GM12878 (cell line): Measurements from ENCODE around the gene SPATA46. TPM values are rescaled to one million over a fixed set of nuclear protein-coding genes. Genes with fewer than 3 reads are reported as not detected.

Source experiments
- ATAC-seq: fragments of 200-7000 bp; cut with Tn5 transposase; 3 replicates; pipeline ENCODE4 v1.9.1; 2020; ENCODE audit warnings: mild to moderate bottlenecking, moderate library complexity
- Bru-seq: library from RNA; stranded (reverse); fragments of 400-500 nt; gene quantifications from one replicate; lab custom pipeline; 2021; lab: Mats Ljungman, UMichigan
- BruChase-seq, 2 experiments: library from RNA; stranded (reverse); fragments of 400-500 nt; gene quantifications; one replicate each; lab custom pipeline; 2021; lab: Mats Ljungman, UMichigan
- BruUV-seq: library from RNA; stranded (reverse); fragments of 400-500 nt; replicated peaks from 2 replicates; lab custom pipeline; 2021; lab: Mats Ljungman, UMichigan
- CTCF ChIA-PET: fragments of 300-600 bp; sonication (Branson Sonifier 250); formaldehyde crosslinking; extraction: SDS; loops from one replicate; lab custom pipeline; 2021; ENCODE audit warnings: inconsistent platforms; lab: Yijun Ruan, JAX
- POLR2A ChIA-PET: fragments of 350-600 bp; formaldehyde crosslinking; extraction: SDS; loops from one replicate; lab custom pipeline; 2021; ENCODE audit warnings: inconsistent platforms; lab: Charles Lee
- RAD21 ChIA-PET: fragments of 300-600 bp; sonication (Branson Sonifier 250); formaldehyde crosslinking; loops from one replicate; lab custom pipeline; 2023; ENCODE audit warnings: antibody characterized with exemption; ENCODE audit not compliant: unreplicated experiment; lab: Charles Lee
- SMC1A ChIA-PET: fragments of 300-600 bp; sonication (Branson Sonifier 250); formaldehyde crosslinking; loops from one replicate; lab custom pipeline; 2023; ENCODE audit not compliant: unreplicated experiment, uncharacterized antibody; lab: Charles Lee
- DNase-seq: peaks from one replicate; pipeline ENCODE4 v3.0.0-alpha.2; 2011; ENCODE audit warnings: low read depth, low spot score
- FAIRE-seq: peaks from 3 replicates; lab custom pipeline; 2011; peaks lifted over from hg19 to GRCh38; lab: Jason Lieb, UNC
- H2AFZ ChIP-seq: 2 replicates; pipeline ENCODE4 v1.6.0; 2011; ENCODE audit warnings: low read depth, low read length, control low read depth; ENCODE audit not compliant: control insufficient read depth
- H3K27ac ChIP-seq: 2 replicates; pipeline ENCODE4 v1.5.1; 2011; ENCODE audit warnings: control low read depth; ENCODE audit not compliant: control insufficient read depth, insufficient read depth
- H3K27me3 ChIP-seq, 2 experiments: replicated peaks in 1 of 2; 2 replicates each; pipeline versions ENCODE4 v1.6.0 to v1.6.1; 2011; ENCODE audit warnings: low read length in 1 of 2; ENCODE audit not compliant: control insufficient read depth in 2 of 2, insufficient read depth in 2 of 2
- H3K36me3 ChIP-seq, 2 experiments: 2 replicates each; pipeline ENCODE4 v1.5.1; 2011; ENCODE audit warnings: low read length in 1 of 2; ENCODE audit not compliant: control insufficient read depth in 2 of 2, insufficient read depth in 2 of 2
- H3K4me1 ChIP-seq: 2 replicates; pipeline ENCODE4 v1.6.1; 2011; ENCODE audit warnings: mild to moderate bottlenecking, low read length, moderate library complexity, mixed read lengths; ENCODE audit not compliant: control insufficient read depth, insufficient read depth
- H3K4me2 ChIP-seq: 2 replicates; pipeline ENCODE4 v1.6.0; 2011; ENCODE audit warnings: control low read depth; ENCODE audit not compliant: control insufficient read depth, insufficient read depth
- H3K4me3 ChIP-seq: fragments of 200-600 bp; sonication (generic); 2 replicates; pipeline ENCODE4 v1.5.1; 2016
- H3K79me2 ChIP-seq: 2 replicates; pipeline ENCODE4 v1.6.0; 2011; ENCODE audit warnings: low read length; ENCODE audit not compliant: control insufficient read depth, insufficient read depth
- H3K9ac ChIP-seq: 2 replicates; pipeline ENCODE4 v1.8.0; 2011; ENCODE audit warnings: low read length, control low read depth, mixed read lengths; ENCODE audit not compliant: control insufficient read depth, insufficient read depth
- H3K9me3 ChIP-seq: replicated peaks from 3 replicates; pipeline ENCODE4 v1.5.1; 2011; ENCODE audit warnings: mild to moderate bottlenecking, low read length; ENCODE audit not compliant: control insufficient read depth, insufficient read depth
- H4K20me1 ChIP-seq: 2 replicates; pipeline ENCODE4 v1.6.0; 2011; ENCODE audit not compliant: control insufficient read depth, insufficient read depth
- BCLAF1 ChIP-seq: fragments of 450-650 bp; IDR thresholded peaks from 2 replicates; pipeline ENCODE4 v1.6.1; 2017; ENCODE audit warnings: antibody characterized with exemption, mild to moderate bottlenecking, moderate library complexity
- KLF5 ChIP-seq: fragments of 450-650 bp; IDR thresholded peaks from 2 replicates; pipeline ENCODE4 v1.6.1; 2014; ENCODE audit warnings: mild to moderate bottlenecking; ENCODE audit not compliant: partially characterized antibody
- POU2F2 ChIP-seq: IDR thresholded peaks from 3 replicates; pipeline ENCODE4 v1.6.1; 2011; ENCODE audit warnings: low read depth, mild to moderate bottlenecking, low read length, borderline replicate concordance
- RBBP5 ChIP-seq: fragments of 200-600 bp; sonication (generic); conservative IDR thresholded peaks from 2 replicates; pipeline ENCODE4 v1.6.1; 2016
- SMARCA5 ChIP-seq: fragments of 450-650 bp; IDR thresholded peaks from 2 replicates; pipeline ENCODE4 v1.6.1; 2017; ENCODE audit warnings: mild to moderate bottlenecking
- TCF12 ChIP-seq: IDR thresholded peaks from 2 replicates; pipeline ENCODE4 v1.6.1; 2011; ENCODE audit warnings: low read depth, mild to moderate bottlenecking, low read length
- ZSCAN29 ChIP-seq: fragments of 450-650 bp; IDR thresholded peaks from 2 replicates; pipeline ENCODE4 v1.6.1; 2017; ENCODE audit warnings: mild to moderate bottlenecking, moderate library complexity
- WGBS: methylation state at CpG from one replicate; pipeline ENCODE4 v1.1.6; 2016; ENCODE audit warnings: low lambda C conversion rate; ENCODE audit not compliant: insufficient replicate concordance, insufficient coverage; ENCODE audit errors: missing lambda C conversion rate; 5-methylcytosine and 5-hydroxymethylcytosine counted together
- in situ Hi-C: fragments of 300-500 bp; cut with MboI; formaldehyde crosslinking; loops from 9 replicates; pipeline ENCODE4 v1.14.3; 2018; ENCODE audit warnings: mixed read lengths
- intact Hi-C: fragments of 100-400 bp; cut with micrococcal nuclease; formaldehyde crosslinking; loops from one replicate; pipeline ENCODE4 v1.14.2; 2022; ENCODE audit not compliant: unreplicated experiment
- long read RNA-seq, 2 experiments: library from polyadenylated mRNA; unstranded; transcript quantifications; one replicate each; pipeline ENCODE4 v2.0.0, GENCODE V29; 2019 to 2020
- polyA minus RNA-seq, 3 experiments: library from RNA; depleted of rRNA, polyadenylated mRNA; stranded (reverse); fragments of >200 nt; gene quantifications; 2 replicates each; pipeline ENCODE4 v1.2.3, GENCODE V29; 2011
- polyA plus RNA-seq, 11 experiments: library from polyadenylated mRNA; depleted of rRNA in 4 of 11; unstranded in 6 of 11; stranded (reverse) in 5 of 11; fragments of >200 nt; fragmentation: Nextera tagmentation in 4 of 11; fragmentation: Illumina TruSeq in 1 of 11; extraction: Ambion mirVana in 4 of 11; extraction: Trizol in 1 of 11; gene quantifications; 1 replicate in 1 of 11; 2 replicates in 10 of 11; pipeline versions ENCODE4 v1.2.1 to v1.2.3, GENCODE V29; 2011 to 2016; ENCODE audit warnings: inconsistent platforms in 2 of 11, missing spikeins in 2 of 11, low read depth in 1 of 11
- total RNA-seq, 4 experiments: library from RNA; depleted of rRNA in 3 of 4; stranded (reverse); fragments of >200 nt in 3 of 4; fragmentation: Illumina TruSeq in 1 of 4; extraction: Trizol in 1 of 4; gene quantifications; 2 replicates each; pipeline versions ENCODE4 v1.2.1 to v1.2.3, GENCODE V29; 2013 to 2021
- TF ChIP-seq, protein P1 (sequence below): IDR thresholded peaks from 2 replicates; pipeline ENCODE4 v1.6.1; 2012; ENCODE audit warnings: low read depth, low read length, improper control_type of control experiment

Gene SPATA46, protein sequence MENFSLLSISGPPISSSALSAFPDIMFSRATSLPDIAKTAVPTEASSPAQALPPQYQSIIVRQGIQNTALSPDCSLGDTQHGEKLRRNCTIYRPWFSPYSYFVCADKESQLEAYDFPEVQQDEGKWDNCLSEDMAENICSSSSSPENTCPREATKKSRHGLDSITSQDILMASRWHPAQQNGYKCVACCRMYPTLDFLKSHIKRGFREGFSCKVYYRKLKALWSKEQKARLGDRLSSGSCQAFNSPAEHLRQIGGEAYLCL
- not detected in 2 replicates for total RNA-seq (2013; cell fraction: nucleolus; rRNA removed)
- total RNA-seq (2014; rRNA removed) (not detected in 2 replicates), total RNA-seq (2014; rRNA removed; fragmentation: Illumina TruSeq; extraction: Trizol) (not detected in 2 replicates), total RNA-seq (2021) (not detected in 2 replicates), polyA plus RNA-seq (2011; rRNA removed) (not detected in 2 replicates), polyA plus RNA-seq (2014; fragmentation: Illumina TruSeq; extraction: Trizol) (not detected in 2 replicates), polyA plus RNA-seq (2014; fragmentation: Nextera tagmentation; extraction: Ambion mirVana) (not detected), polyA plus RNA-seq (2014; rRNA removed) (not detected in 2 replicates), polyA plus RNA-seq (2016; fragmentation: Nextera tagmentation; extraction: Ambion mirVana) (not detected), polyA minus RNA-seq (2011; rRNA and poly(A)+ RNA removed) (not detected in 2 replicates), Bru-seq, nascent RNA (not detected), BruChase-seq, experiment 1, labeled RNA remaining after a 6-hour chase (not detected), BruChase-seq, experiment 2, labeled RNA remaining after a 2-hour chase (not detected)
- polyA plus RNA-seq (2011; ENCODE audit: low read depth), result not detected
- 0.03 TPM in 1 of 2 replicates, not detected in the other for polyA plus RNA-seq (2011; cell fraction: cytosol; rRNA removed)
- polyA plus RNA-seq (2011; cell fraction: nucleus; rRNA removed), result not detected in 2 replicates
- polyA plus RNA-seq (2012), result not detected in 2 replicates
- not detected in 2 replicates for polyA minus RNA-seq (2011; cell fraction: cytosol; rRNA and poly(A)+ RNA removed)
- polyA minus RNA-seq (2011; cell fraction: nucleus; rRNA and poly(A)+ RNA removed), result not detected in 2 replicates
- long read RNA-seq, experiment 1, result 0 reads
- long read RNA-seq, experiment 2, result 0 reads

- RAD21 ChIA-PET, result interaction anchor here (1.1 kb wide), 1 partner anchor 19 kb away, joined by 3 read pairs; no protein-coding TSS in a partner anchor
- H3K4me3 ChIP-seq, result no peak within 1 kb of the TSS
- no peak within 1 kb of the TSS for H3K4me2 ChIP-seq
- 38% methylated on average over 5 of the region's 5 CpGs for WGBS
- H2AFZ ChIP-seq, result no peak within 1 kb of the TSS
- CTCF ChIA-PET, result interaction anchor here (1.6 kb wide), 1 partner anchor 11 kb away, joined by 3 read pairs; no protein-coding TSS in a partner anchor
- POLR2A ChIA-PET, result no interaction called here
- TF ChIP-seq RBBP5, result no peak
- TF ChIP-seq KLF5, result no peak
- no peak for TF ChIP-seq SMARCA5
- TF ChIP-seq, protein P1, sequence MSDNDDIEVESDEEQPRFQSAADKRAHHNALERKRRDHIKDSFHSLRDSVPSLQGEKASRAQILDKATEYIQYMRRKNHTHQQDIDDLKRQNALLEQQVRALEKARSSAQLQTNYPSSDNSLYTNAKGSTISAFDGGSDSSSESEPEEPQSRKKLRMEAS, result no peak
- TF ChIP-seq POU2F2, result no peak
- TF ChIP-seq ZSCAN29, result no peak
- no peak for TF ChIP-seq BCLAF1
- no peak for TF ChIP-seq TCF12
- BruUV-seq, result no TSS peak
- SMC1A ChIA-PET, result interaction anchor here (0.7 to 1.3 kb wide), 2 partner anchors 11 to 14 kb away, joined by 3 to 4 read pairs; no protein-coding TSS in a partner anchor
- no peaks in the 10 kb centered on the region for H3K27me3 ChIP-seq
- H3K27ac ChIP-seq, result no peak within 1 kb of the TSS
- no peak within 1 kb of the TSS for H3K9ac ChIP-seq
- H4K20me1 ChIP-seq, result no peaks in the 10 kb centered on the region; the same call in 1 of the 2 replicates
- in situ Hi-C loops (no loop called here), intact Hi-C loops (no loop called here)
- H3K9me3 ChIP-seq, result no peaks in the 10 kb centered on the region
- no peaks in the 10 kb centered on the region for H3K4me1 ChIP-seq
- ATAC-seq (no peak), FAIRE-seq (no peak), DNase-seq (no peak)
- no peaks in the 10 kb centered on the region for H3K79me2 ChIP-seq
- no peaks in the 10 kb centered on the region for H3K36me3 ChIP-seq
Observed at GRCh38 chr1:162376691-162377090, at the start of gene SPATA46. Gene SPATA46, minus strand, starts transcription at chr1:162376854. Its CDS starts 64 bp downstream, at chr1:162376790.
